HG03558 (cell line): Measurements from ENCODE around the gene ZFR.

Source experiments
- ATAC-seq: cut with Tn5 transposase; IDR thresholded peaks from one replicate; pipeline ENCODE4 v1.9.1; 2021; ENCODE audit warnings: moderate number of reproducible peaks; ENCODE audit not compliant: unreplicated experiment; ENCODE audit errors: extremely low read depth

ZFR gene

GRCh38 chr5:32444431-32445286 lies at the start of gene ZFR:
TSS of gene ZFR (minus strand) at chr5:32444740. CDS start at chr5:32444658, 82 bp downstream.
- peak; percentile 60 for ATAC-seq

DNA sequence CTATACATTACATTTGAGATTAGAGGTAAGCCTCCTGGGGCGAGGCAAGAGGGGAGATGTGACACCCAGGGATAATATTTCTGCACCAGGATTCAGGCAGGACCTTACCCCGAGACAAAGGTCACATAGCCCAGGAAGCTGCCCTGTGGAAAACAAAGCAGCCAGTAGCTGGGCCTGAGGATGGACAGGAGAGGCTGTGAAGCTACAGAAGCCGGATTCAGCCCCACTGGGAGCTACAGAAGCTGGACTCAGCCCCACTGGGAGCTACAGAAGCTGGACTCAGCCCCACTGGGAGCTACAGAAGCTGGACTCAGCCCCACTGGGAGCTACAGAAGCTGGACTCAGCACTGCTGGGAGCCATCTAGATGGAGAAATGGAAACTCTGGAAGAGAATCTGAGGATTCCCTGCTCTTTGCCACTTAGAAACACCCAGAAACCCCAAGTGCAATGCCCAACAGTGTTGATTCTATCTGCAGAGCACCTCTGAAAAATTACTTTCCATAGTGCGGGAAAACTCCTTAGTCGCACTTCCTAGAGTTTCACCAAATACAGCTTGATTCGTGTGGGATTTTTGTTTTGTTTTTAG lies 46.5 kb upstream of the ZFR start:
- no peak for ATAC-seq

GRCh38 chr5:32489791-32490562 lies 45.4 kb upstream of the ZFR start:
- ATAC-seq = no peak

GRCh38 chr5:32487424-32487823 lies 42.9 kb upstream of the ZFR start:
- no peak for ATAC-seq

GRCh38 chr5:32487008-32487407 lies 42.5 kb upstream of the ZFR start:
- ATAC-seq = no peak

GRCh38 chr5:32482193-32482592 lies 37.7 kb upstream of the ZFR start:
- ATAC-seq = no peak

- no peak for ATAC-seq
Observed at GRCh38 chr5:32479096-32479495, 34.6 kb upstream of the ZFR start.

DNA sequence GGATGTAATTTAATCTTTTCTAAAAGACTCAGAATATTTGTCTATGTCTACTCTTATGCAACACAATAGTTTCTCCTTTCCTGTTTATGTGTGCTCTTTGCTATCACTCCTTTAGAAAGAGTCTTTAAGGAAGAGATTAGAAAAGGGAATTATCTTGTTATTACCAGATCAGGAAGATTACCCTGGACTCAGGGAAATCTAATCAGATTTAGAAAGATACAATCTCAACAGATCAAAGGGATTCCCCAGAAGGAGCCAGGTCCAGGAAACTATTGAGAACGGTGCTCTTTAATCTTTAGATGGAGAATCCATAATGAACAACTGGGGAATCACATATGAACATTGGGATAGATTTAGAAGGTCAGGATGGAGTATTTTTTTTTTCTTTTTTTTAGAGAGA lies 32.4 kb upstream of the ZFR start:
- no peak for ATAC-seq

- ATAC-seq = no peak
Observed at GRCh38 chr5:32475334-32476097, 31.0 kb upstream of the ZFR start.

GRCh38 chr5:32474209-32474854 lies 29.8 kb upstream of the ZFR start:
- ATAC-seq = no peak

GRCh38 chr5:32473072-32473471 lies 28.5 kb upstream of the ZFR start:
- ATAC-seq = no peak

DNA sequence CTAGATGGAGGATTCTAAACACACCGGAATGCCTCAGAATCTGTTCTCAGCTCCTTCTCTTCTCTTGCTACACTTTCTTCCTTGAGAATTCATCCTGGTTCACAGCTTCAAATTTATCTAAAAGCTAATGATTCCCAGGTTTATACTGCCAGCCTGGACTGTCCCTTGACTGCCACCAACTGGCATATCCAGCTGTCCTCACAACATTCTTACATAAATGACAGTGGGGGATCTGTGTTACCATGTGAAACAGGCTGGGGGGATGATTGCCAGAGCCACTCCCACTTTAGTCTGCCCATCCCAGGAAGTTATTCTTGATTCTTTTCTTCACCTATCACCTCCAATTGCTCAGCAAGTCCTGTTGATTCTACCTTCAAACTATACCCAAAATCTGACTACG lies 27.2 kb upstream of the ZFR start:
- no peak for ATAC-seq

DNA sequence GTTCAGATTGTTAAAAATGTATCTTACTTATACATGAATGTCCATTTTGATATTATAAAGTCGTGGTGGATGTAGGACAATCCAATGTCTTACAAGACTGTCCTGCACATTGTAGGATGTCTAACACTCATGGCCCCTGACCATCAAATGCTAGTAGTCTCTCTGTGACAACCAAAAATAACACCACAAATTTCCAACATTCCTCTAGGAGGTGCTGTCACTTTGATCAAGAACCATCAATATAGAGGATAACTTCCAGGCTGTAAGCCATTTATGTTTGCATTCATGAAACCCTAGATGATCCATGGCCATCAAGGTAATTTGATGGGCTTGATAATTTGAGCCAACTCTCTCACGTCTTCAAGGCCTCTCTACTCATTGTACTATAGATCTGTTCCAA lies 20.5 kb upstream of the ZFR start:
- no peak for ATAC-seq

GRCh38 chr5:32462618-32463017 lies 18.1 kb upstream of the ZFR start:
- ATAC-seq = no peak

GRCh38 chr5:32461441-32462120 lies 17.0 kb upstream of the ZFR start:
- ATAC-seq = no peak

- ATAC-seq = no peak
Observed at GRCh38 chr5:32460702-32461101, 16.2 kb upstream of the ZFR start.

GRCh38 chr5:32458880-32459495 lies 14.4 kb upstream of the ZFR start:
- no peak for ATAC-seq

DNA sequence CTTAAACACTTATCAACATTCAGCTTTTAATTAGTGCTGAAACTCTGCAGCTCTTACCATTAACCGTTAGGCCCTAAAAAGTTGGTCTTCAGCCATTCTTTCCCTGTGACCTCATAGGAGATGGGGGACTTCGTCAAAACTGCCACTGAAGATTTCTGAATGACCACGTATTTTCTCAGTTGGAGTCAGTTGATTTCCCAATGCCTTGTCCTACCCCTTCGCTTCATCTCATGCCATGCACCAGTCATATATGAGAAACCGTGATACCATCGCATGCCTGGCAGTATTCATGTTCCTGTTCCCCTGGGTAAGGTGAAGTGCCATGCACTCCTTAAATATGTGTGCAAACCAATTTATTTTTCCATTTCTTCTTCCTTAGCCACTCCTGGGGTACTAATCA lies 10.8 kb upstream of the ZFR start:
- ATAC-seq = no peak

GRCh38 chr5:32454821-32455220 lies 10.3 kb upstream of the ZFR start:
- ATAC-seq = no peak
